NB4 (cell line): Measurements from ENCODE around the gene AP4S1.
"Not testable (repeated sequence)": the region's sequence is repeated elsewhere in the genome, so short reads cannot be mapped to it uniquely, and the experiment has no call there.

Experiments used
- DNase-seq: peaks from one replicate; pipeline ENCODE4 v3.0.0; 2010; ENCODE audit warnings: low read depth
- H3K4me3 ChIP-seq: one replicate; pipeline ENCODE4 v1.5.1; 2011; ENCODE audit warnings: mild to moderate bottlenecking, low read depth, low read length, moderate library complexity
- CTCF ChIP-seq: IDR thresholded peaks from one replicate; pipeline ENCODE4 v1.5.1; 2012; ENCODE audit warnings: low read depth, low read length
- MAX ChIP-seq: IDR thresholded peaks from 2 replicates; pipeline ENCODE4 v1.6.1; 2011; ENCODE audit warnings: low read depth, low read length
- MYC ChIP-seq: IDR thresholded peaks from 2 replicates; pipeline ENCODE4 v1.6.1; 2011; ENCODE audit warnings: low read depth, low read length
- POLR2A ChIP-seq: IDR thresholded peaks from 2 replicates; pipeline ENCODE4 v1.6.1; 2011; ENCODE audit warnings: mild to moderate bottlenecking; ENCODE audit not compliant: insufficient read length; ENCODE audit errors: extremely low read depth

The AP4S1 gene

DNA sequence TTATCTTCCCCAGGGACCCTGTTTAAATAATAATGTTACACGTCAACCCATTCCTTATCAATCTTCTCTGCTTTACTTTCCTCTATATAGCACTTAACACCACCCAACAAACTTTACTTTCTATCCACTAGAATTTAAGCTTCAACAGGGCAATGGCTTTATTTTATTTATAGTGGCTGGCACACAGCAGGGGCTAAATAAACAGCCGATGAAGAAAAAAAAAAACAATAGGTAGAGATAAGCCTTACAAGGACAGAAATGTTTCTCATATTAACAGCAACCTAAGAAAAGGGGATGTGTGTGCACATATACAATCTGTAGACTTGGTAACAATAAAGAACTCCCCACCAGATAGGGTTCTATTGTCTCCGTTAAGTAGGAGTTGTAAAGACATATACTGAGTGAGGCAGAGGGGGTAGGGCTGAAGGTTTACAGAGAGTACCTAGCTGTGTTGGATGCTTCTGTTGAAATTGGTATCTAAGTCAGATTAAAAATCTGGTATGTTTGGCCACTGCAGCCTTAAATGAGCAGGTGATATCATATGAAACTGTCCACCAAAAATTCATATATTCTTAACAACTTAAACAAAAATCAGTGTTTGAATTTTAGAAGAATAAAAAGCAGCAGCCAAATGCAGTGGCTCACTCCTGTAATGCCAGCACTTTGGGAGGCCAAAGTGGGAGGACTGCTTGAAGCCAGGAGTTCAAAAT is 24.7 kb upstream of the AP4S1 start:
- TF ChIP-seq POLR2A (no peak), MAX (no peak), MYC (no peak), CTCF (no peak)
- DNase-seq: no peak
- H3K4me3 ChIP-seq: no peak overlapping the region

DNA sequence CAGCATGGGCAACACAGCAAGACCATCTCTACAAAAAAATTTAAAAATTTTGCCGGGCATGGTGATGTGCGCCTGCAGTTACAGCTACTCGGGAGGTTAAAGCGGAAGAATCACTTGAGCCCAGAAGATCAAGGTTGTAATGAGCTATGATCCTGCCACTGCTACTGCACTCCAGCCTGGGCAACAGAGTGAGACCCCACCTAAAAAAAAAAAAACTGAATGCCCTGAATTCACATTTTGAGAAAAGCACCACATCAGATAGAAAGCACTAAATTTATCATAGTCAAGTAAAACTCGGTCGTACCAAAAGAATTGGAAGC is 24.1 kb upstream of the AP4S1 start:
- no peak overlapping the region for H3K4me3 ChIP-seq
- TF ChIP-seq CTCF: no peak
- no peak for TF ChIP-seq POLR2A
- no peak for TF ChIP-seq MAX
- TF ChIP-seq MYC: no peak
- DNase-seq: no peak

DNA sequence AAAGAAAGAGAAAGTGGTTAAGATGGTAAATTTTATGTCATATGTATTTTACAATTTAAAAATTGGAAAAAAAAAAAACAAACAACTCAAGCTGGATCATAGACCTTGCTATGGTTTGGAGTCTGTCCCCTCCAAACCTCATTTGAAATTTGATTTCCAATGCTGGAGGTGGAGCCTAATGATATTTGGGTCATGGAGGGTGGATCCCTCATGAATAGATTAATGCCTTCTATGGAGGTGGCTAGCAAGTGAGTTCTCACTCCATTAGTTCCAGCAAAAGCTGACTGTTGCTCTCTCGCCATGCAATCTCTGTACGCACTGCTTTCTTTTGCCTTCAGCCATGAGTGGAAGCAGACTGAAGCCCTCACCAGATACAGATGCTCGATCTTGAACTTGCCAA is 22.2 kb upstream of the AP4S1 start:
- TF ChIP-seq MYC (no peak), CTCF (no peak), POLR2A (no peak)
- no peak for DNase-seq
- no peak overlapping the region for H3K4me3 ChIP-seq

DNA sequence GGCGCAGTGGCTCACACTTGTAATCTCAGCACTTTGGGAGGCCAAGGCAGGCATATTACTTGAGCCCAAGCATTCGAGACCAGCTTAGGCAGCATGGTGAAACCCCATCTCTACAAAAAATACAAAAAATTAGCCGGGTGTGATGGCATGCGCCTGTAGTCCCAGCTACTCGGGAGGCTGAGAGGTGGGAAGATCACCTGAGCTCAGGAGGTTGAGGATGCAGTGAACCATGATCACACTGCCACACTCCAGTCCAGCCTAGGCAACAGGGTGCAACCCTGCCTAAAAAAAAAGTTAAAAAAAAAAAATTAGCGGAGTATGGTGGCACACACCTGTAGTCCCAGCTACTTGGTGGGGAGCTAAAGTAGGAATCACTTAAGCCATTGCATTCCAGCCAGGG is 21.4 kb upstream of the AP4S1 start:
- not testable (repeated sequence) for H3K4me3 ChIP-seq, DNase-seq

GRCh38 chr14:31006703-31007102 is 18.7 kb upstream of the AP4S1 start:
- DNase-seq: no peak
- TF ChIP-seq POLR2A (no peak), MYC (no peak), MAX (no peak), CTCF (no peak)

DNA sequence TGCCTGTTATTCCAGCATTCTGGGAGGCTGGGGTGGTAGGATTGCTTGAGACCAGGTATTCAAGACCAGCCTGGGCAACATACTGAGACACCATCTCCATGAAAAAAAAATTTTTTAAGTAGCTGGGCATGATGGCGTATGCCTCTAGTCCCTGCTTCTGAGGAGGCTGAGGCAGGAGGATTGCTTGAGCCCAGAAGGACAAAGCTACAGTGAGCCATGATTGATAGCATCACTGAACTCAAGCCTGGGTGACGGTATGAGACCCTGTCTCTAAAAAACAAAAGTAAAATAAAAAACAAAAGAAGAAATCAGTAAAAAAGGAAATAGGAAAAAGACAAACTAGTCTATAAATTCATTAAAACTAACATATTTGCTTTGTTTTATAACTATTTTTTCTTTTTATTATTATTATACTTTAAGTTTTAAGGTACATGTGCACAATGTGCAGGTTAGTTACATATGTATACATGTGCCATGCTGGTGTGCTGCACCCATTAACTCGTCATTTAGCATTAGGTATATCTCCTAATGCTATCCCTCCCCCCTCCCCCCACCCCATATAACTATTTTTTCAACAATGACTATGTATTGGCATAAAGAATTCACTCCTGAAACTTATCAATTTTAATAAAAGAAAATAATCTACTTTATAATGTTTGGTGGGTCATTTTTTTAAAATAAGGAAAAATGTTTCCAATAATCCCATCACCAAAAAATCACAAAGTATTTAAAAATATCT is 15.4 kb upstream of the AP4S1 start:
- DNase-seq: no peak
- no peak for TF ChIP-seq MAX
- TF ChIP-seq MYC: no peak
- TF ChIP-seq CTCF: no peak
- TF ChIP-seq POLR2A: no peak

More at GRCh38 chr14:31006703-31007102, 18.7 kb upstream of the AP4S1 start:
- H3K4me3 ChIP-seq: no peak overlapping the region

More for the DNA sequence above, 15.4 kb upstream of the AP4S1 start:
- H3K4me3 ChIP-seq: no peak overlapping the region
